ENCODE results near the gene HMCN2. TPM values are rescaled to one million over a fixed set of nuclear protein-coding genes. Genes with fewer than 3 reads are reported as not detected.

The HMCN2 gene
- total RNA-seq, 1 donor from 2014 or later = not detected

DNA sequence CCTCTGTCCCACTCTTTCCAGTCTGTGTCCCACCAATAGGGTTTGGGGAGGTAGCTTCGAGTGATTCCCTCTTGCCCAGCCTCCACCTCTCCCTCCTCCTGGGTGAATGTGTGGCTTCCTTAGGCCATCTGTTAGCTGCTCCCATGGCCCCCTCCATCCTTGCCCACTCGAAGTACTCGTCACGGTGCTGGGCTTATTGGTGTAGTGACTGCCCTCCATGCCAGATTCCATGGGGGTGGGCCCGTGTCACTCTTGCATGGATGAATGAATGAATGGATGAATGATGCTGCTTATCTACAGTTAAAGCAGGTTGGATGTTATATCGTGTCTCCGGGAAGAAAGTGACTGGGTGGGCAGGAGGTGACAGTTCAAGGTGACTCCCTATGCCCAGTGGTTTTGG lies 19.1 kb downstream of the HMCN2 start:
- Histone ChIP-seq H3K27me3 (ENCODE audit: control insufficient read depth, insufficient read depth, low read length) (peaks cover 49% of the 10 kb centered on the region), H3K36me3 (ENCODE audit: control insufficient read depth, insufficient read depth, low read length) (no peaks in the 10 kb centered on the region), H3K4me3 (ENCODE audit: low read depth, low read length) (no peak overlapping the region)
- TF ChIP-seq, protein P1, sequence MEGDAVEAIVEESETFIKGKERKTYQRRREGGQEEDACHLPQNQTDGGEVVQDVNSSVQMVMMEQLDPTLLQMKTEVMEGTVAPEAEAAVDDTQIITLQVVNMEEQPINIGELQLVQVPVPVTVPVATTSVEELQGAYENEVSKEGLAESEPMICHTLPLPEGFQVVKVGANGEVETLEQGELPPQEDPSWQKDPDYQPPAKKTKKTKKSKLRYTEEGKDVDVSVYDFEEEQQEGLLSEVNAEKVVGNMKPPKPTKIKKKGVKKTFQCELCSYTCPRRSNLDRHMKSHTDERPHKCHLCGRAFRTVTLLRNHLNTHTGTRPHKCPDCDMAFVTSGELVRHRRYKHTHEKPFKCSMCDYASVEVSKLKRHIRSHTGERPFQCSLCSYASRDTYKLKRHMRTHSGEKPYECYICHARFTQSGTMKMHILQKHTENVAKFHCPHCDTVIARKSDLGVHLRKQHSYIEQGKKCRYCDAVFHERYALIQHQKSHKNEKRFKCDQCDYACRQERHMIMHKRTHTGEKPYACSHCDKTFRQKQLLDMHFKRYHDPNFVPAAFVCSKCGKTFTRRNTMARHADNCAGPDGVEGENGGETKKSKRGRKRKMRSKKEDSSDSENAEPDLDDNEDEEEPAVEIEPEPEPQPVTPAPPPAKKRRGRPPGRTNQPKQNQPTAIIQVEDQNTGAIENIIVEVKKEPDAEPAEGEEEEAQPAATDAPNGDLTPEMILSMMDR (IDR thresholded peaks at IDR 0.05; ENCODE audit: insufficient read depth, low read length, poor library complexity, severe bottlenecking) = no peak
- no peak for DNase-seq (ENCODE audit: low read depth)

DNA sequence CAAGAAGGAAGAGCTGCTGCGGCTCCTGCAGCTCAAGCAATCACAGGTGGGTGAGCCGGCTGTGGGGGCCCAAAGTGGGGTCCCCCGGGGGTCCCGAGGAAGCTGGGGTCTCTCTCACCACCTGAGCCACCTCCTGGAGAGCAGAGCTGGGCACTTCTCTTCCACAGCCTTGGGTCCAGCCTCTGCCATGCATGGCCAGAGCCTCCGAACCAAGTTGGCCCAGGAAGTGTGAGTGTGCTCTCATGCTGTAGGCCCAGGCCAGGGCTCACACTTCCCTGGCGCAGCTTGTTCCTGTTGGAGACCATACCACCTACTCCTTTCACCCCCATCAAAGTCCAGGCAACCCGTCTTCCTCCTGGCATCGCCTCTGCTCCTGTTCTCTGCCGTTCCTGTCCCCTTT lies 19.7 kb downstream of the HMCN2 start:
- no peak for DNase-seq (ENCODE audit: low read depth)
- peaks cover 55% of the 10 kb centered on the region for H3K27me3 ChIP-seq (ENCODE audit: control insufficient read depth, insufficient read depth, low read length)
- H3K36me3 ChIP-seq (ENCODE audit: control insufficient read depth, insufficient read depth, low read length) = no peaks in the 10 kb centered on the region
- H3K4me3 ChIP-seq (ENCODE audit: low read depth, low read length) = no peak overlapping the region
- TF ChIP-seq, protein P1 (IDR thresholded peaks at IDR 0.05; ENCODE audit: insufficient read depth, low read length, poor library complexity, severe bottlenecking) = no peak

DNA sequence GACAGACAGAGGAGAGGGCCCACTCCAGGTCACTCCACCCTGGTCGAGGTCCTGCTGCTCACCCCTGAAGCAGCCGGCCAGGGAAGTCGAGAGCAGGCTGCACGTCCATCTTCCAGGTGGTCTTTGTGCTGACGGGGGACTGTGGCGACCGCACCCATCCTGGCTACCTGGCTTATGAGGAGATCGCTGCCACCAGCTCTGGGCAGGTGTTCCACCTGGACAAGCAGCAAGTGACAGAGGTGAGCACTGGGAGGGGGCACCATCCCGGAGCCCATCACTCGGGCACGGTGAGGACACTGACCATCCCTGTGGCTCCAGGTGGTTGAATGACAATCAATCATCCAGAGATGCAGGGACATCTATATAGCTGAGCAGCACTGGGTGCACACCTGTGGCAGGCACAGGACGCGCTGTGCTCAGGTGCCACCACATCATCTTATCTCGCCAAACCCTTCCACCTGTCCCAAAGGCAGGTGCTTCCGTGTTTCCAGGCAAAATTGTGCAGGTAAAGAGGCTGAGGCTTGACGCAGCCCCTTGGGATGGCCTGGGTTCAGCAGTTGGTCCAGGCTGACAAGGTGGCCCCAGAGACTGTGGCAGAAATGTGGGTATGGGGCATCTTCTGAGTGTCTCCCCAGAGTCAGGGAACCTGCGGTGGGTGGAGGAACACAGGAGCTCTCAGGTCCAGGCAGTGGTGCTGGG lies 20.7 kb downstream of the HMCN2 start:
- no peaks in the 10 kb centered on the region for H3K36me3 ChIP-seq (ENCODE audit: control insufficient read depth, insufficient read depth, low read length)
- DNase-seq (ENCODE audit: low read depth) = no peak
- TF ChIP-seq, protein P1 (IDR thresholded peaks at IDR 0.05; ENCODE audit: insufficient read depth, low read length, poor library complexity, severe bottlenecking) = no peak
- H3K27me3 ChIP-seq (ENCODE audit: control insufficient read depth, insufficient read depth, low read length) = peaks cover 57% of the 10 kb centered on the region
- H3K4me3 ChIP-seq (ENCODE audit: low read depth, low read length) = no peak overlapping the region

DNA sequence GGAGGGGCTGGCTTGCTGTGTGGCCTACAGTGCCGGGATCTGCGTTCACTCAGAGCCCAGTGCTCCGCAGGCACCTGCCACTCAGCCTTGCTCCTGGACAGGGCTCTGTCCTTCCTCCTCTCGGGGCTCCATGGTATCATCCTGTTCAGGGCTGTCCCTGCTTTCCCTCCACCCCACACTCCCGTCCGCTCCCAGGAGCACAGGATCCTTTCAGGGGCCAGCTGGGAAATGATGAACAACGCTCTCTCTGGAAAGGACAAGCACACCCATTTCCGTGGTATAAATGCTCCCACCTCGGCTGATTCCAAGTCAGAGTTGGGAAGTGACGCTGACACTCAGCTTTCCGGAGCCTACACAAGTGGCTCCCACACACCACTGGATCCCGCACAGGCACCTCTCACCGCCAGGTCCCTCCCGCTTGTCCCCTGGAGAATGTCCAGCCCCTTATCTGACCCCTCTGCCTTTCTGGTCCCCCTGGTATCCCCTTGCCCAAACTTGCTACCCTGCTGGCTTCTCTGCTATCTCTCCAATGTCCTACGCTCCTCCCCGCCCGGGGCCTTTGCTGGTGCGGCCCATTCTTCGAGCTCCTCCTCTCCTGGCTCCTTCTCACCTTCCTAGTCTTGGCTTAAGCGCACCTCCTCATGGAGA lies 21.3 kb downstream of the HMCN2 start:
- Histone ChIP-seq H3K4me3 (ENCODE audit: low read depth, low read length) (no peak overlapping the region), H3K27me3 (ENCODE audit: control insufficient read depth, insufficient read depth, low read length) (peaks cover 57% of the 10 kb centered on the region), H3K36me3 (ENCODE audit: control insufficient read depth, insufficient read depth, low read length) (no peaks in the 10 kb centered on the region)
- DNase-seq (ENCODE audit: low read depth) = no peak
- TF ChIP-seq, protein P1 (IDR thresholded peaks at IDR 0.05; ENCODE audit: insufficient read depth, low read length, poor library complexity, severe bottlenecking) = no peak

DNA sequence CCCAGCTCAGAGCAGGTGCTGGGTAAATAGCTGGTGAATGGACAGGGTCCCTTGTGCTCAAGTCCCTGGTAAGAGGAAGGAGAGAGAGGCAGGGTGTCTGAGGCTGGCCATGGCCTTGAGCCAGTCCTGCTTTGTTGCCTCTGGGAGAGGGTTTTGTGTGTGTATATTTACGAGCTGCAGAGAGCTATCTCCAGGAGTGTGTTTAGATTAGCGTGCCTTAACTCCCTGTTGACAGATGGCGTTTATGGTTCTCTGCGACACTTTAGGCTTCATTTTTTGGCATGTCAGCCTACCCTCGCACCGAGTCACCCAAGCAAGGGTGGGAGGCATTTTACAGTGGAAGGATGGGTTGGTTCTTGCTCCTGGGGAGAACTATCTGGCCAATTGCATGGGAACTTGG lies 22.2 kb downstream of the HMCN2 start:
- peaks cover 53% of the 10 kb centered on the region for H3K27me3 ChIP-seq (ENCODE audit: control insufficient read depth, insufficient read depth, low read length)
- H3K4me3 ChIP-seq (ENCODE audit: low read depth, low read length) = no peak overlapping the region
- DNase-seq (ENCODE audit: low read depth) = no peak
- H3K36me3 ChIP-seq (ENCODE audit: control insufficient read depth, insufficient read depth, low read length) = no peaks in the 10 kb centered on the region
- TF ChIP-seq, protein P1 (IDR thresholded peaks at IDR 0.05; ENCODE audit: insufficient read depth, low read length, poor library complexity, severe bottlenecking) = no peak

Data from kidney epithelial cell (primary cell).